Calu3 (cell line): ENCODE measurements around the gene EIF2D. TPM values are rescaled to one million over a fixed set of nuclear protein-coding genes. Genes with fewer than 3 reads are reported as not detected.

ENCODE experiments used
- BruUV-seq: library from RNA; stranded (reverse); fragments of 400-500 nt; replicated peaks from 2 replicates; lab custom pipeline; 2021; lab: Mats Ljungman, UMichigan
- CTCF ChIA-PET: fragments of 300-600 bp; sonication (Branson Sonifier 250); formaldehyde crosslinking; loops from one replicate; lab custom pipeline; 2022; ENCODE audit warnings: antibody characterized with exemption; lab: Charles Lee
- DNase-seq: peaks from one replicate; pipeline ENCODE4 v3.0.0; 2022
- H3K27ac Mint-ChIP-seq: one replicate; pipeline ENCODE4 v1.8.0; 2022; ENCODE audit warnings: mixed read lengths; ENCODE audit not compliant: unreplicated experiment
- H3K27me3 Mint-ChIP-seq: one replicate; pipeline ENCODE4 v1.8.0; 2022; ENCODE audit warnings: mixed read lengths; ENCODE audit not compliant: unreplicated experiment
- H3K36me3 Mint-ChIP-seq: one replicate; pipeline ENCODE4 v1.8.0; 2022; ENCODE audit warnings: mild to moderate bottlenecking, moderate library complexity, mixed read lengths; ENCODE audit not compliant: insufficient read depth, unreplicated experiment
- H3K4me1 Mint-ChIP-seq: one replicate; pipeline ENCODE4 v1.8.0; 2022; ENCODE audit warnings: mild to moderate bottlenecking, low read depth, mixed read lengths; ENCODE audit not compliant: unreplicated experiment
- H3K4me3 Mint-ChIP-seq: one replicate; pipeline ENCODE4 v1.8.0; 2022; ENCODE audit warnings: mild to moderate bottlenecking, low read depth, moderate library complexity, mixed read lengths; ENCODE audit not compliant: unreplicated experiment
- H3K9me3 Mint-ChIP-seq: one replicate; pipeline ENCODE4 v1.8.0; 2022; ENCODE audit warnings: low read depth, mixed read lengths; ENCODE audit not compliant: unreplicated experiment
- CTCF ChIP-seq: fragments of 200-600 bp; IDR thresholded peaks from one replicate; pipeline ENCODE4 v1.8.0; 2022; ENCODE audit warnings: antibody characterized with exemption; ENCODE audit not compliant: unreplicated experiment
- intact Hi-C: fragments of 100-400 bp; cut with micrococcal nuclease; formaldehyde crosslinking; loops from one replicate; pipeline ENCODE4 v1.10.0; 2022; ENCODE audit not compliant: unreplicated experiment
- total RNA-seq: library from RNA; stranded (reverse); gene quantifications from 2 replicates; pipeline ENCODE4 v1.2.3, GENCODE V29; 2022

EIF2D gene
- total RNA-seq, 1 experiment from 2014 or later = 45.1 TPM

- Mint-ChIP-seq H3K9me3 (no peaks in the 10 kb centered on the region), H3K4me3 (no peak overlapping the region), H3K4me1 (no peaks in the 10 kb centered on the region), H3K27me3 (no peaks in the 10 kb centered on the region), H3K36me3 (no peaks in the 10 kb centered on the region), H3K27ac (no peak overlapping the region)
- no peak for DNase-seq
- intact Hi-C loops = no loop called here
- no TSS peak for BruUV-seq
- CTCF ChIA-PET = interaction anchor here (1.6 kb wide), 1 partner anchor 98 kb away, joined by 4 read pairs; no protein-coding TSS in a partner anchor
- no peak for TF ChIP-seq CTCF
Observed at GRCh38 chr1:206577626-206578025, 34.6 kb downstream of the EIF2D start.

- no peak for TF ChIP-seq CTCF
- no peak overlapping the region for H3K27ac Mint-ChIP-seq
- H3K4me3 Mint-ChIP-seq = no peak overlapping the region
- no peaks in the 10 kb centered on the region for H3K27me3 Mint-ChIP-seq
- no peaks in the 10 kb centered on the region for H3K9me3 Mint-ChIP-seq
- no peaks in the 10 kb centered on the region for H3K4me1 Mint-ChIP-seq
- no peaks in the 10 kb centered on the region for H3K36me3 Mint-ChIP-seq
- intact Hi-C loops = no loop called here
- no peak for DNase-seq
- CTCF ChIA-PET = interaction anchor here (0.6 kb wide), 1 partner anchor 125 kb away, joined by 4 read pairs; no protein-coding TSS in a partner anchor
- no TSS peak for BruUV-seq
Observed at GRCh38 chr1:206575894-206576737, 36.1 kb downstream of the EIF2D start.

- Mint-ChIP-seq H3K27me3 (no peaks in the 10 kb centered on the region), H3K27ac (no peak overlapping the region), H3K4me3 (no peak overlapping the region), H3K36me3 (no peaks in the 10 kb centered on the region), H3K9me3 (no peaks in the 10 kb centered on the region), H3K4me1 (no peaks in the 10 kb centered on the region)
- no peak for TF ChIP-seq CTCF
- CTCF ChIA-PET = no interaction called here
- intact Hi-C loops = no loop called here
- DNase-seq = no peak
- no TSS peak for BruUV-seq
Observed at GRCh38 chr1:206575165-206575893, 36.9 kb downstream of the EIF2D start.

- H3K27me3 Mint-ChIP-seq = no peaks in the 10 kb centered on the region
- no peaks in the 10 kb centered on the region for H3K4me1 Mint-ChIP-seq
- H3K36me3 Mint-ChIP-seq = no peaks in the 10 kb centered on the region
- H3K27ac Mint-ChIP-seq = no peak overlapping the region
- H3K9me3 Mint-ChIP-seq = no peaks in the 10 kb centered on the region
- intact Hi-C loops = no loop called here
- H3K4me3 Mint-ChIP-seq = no peak overlapping the region
- no peak for DNase-seq
- no peak for TF ChIP-seq CTCF
- CTCF ChIA-PET = interaction anchor here (0.5 kb wide), 1 partner anchor 289 kb away, joined by 3 read pairs; no protein-coding TSS in a partner anchor
- BruUV-seq = no TSS peak
Observed at GRCh38 chr1:206573762-206574161, 38.5 kb downstream of the EIF2D start.
